OCI-LY7 (cell line): ENCODE data around the gene COPS7B.

Experiments used
- EZH2phosphoT487 ChIP-seq: fragments of 200-600 bp; sonication (generic); IDR thresholded peaks from 2 replicates; pipeline ENCODE4 v1.6.1; 2018; ENCODE audit warnings: low read depth, borderline replicate concordance, mild to moderate bottlenecking, mixed run types, antibody characterized with exemption, low read length, moderate library complexity, mixed read lengths
- TF ChIP-seq, protein P1 (sequence below): fragments of 200-600 bp; sonication (generic); conservative IDR thresholded peaks from 2 replicates; pipeline ENCODE4 v1.5.1; 2014; ENCODE audit warnings: mild to moderate bottlenecking, antibody characterized with exemption, low read length, moderate library complexity, mixed read lengths

DNA sequence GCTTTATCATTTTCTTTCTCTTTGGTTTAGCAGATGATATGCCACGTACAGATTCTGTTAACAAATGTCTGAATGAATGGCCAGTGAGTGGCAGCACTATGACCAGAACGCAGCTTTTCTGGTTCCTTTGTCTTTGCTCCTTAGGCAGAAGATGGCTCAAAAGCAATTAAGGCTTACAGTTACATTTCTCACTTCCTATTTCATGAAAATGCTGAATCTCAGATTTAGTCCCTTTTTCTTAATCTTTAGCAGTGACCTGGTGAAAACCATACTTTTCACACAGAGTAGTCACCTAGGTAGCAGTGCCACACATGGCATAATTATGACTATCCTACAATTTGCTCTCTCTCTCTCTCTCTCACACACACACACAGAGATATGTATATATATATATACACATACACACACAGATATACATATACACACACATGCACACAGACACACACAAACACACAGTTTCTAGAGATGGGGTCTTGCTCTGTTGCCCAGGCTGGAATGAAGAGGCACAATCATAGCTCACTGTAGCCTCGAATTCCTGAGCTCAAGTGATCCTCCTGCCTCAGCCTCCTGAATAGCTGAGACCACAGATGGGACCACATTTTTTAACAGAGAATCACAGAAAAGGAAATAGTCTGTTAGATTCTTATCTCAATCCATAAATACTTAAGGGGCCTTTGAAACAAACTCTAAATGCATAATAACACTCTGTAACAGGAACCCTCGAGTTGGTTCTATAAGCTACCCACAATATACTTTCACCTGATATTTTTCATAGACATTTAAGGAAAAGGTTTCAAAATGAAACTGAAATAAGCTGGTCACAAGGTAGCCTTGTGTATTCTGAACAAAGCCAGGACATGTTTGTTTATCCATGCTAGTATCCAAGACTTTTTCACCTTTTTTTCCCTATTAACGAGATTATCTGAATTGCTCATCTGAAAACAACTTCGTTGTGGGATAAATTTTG lies 16.8 kb upstream of the COPS7B start:
- TF ChIP-seq, protein P1, sequence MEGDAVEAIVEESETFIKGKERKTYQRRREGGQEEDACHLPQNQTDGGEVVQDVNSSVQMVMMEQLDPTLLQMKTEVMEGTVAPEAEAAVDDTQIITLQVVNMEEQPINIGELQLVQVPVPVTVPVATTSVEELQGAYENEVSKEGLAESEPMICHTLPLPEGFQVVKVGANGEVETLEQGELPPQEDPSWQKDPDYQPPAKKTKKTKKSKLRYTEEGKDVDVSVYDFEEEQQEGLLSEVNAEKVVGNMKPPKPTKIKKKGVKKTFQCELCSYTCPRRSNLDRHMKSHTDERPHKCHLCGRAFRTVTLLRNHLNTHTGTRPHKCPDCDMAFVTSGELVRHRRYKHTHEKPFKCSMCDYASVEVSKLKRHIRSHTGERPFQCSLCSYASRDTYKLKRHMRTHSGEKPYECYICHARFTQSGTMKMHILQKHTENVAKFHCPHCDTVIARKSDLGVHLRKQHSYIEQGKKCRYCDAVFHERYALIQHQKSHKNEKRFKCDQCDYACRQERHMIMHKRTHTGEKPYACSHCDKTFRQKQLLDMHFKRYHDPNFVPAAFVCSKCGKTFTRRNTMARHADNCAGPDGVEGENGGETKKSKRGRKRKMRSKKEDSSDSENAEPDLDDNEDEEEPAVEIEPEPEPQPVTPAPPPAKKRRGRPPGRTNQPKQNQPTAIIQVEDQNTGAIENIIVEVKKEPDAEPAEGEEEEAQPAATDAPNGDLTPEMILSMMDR = no peak
- no peak for TF ChIP-seq EZH2phosphoT487
